Endothelial cell of umbilical vein (primary cell): ENCODE data around the gene NTSR1. TPM values are rescaled to one million over a fixed set of nuclear protein-coding genes. Genes with fewer than 3 reads are reported as not detected.

Experiments used
- BruUV-seq: library from RNA; stranded (reverse); fragments of 400-500 nt; replicated peaks from 2 replicates; lab custom pipeline; 2021; lab: Mats Ljungman, UMichigan
- CTCF ChIA-PET: fragments of 300-600, 350-600 bp; sonication (Branson Sonifier 250); formaldehyde crosslinking; loops from one replicate; lab custom pipeline; 2021; ENCODE audit warnings: antibody characterized with exemption, inconsistent platforms; lab: Charles Lee
- POLR2A ChIA-PET: fragments of 300-600, 350-600 bp; sonication (Branson Sonifier 250); formaldehyde crosslinking; loops from one replicate; lab custom pipeline; 2021; ENCODE audit warnings: antibody characterized with exemption, inconsistent platforms; lab: Charles Lee
- DNase-seq: peaks from one replicate; pipeline ENCODE4 v3.0.0-alpha.2; 2011; ENCODE audit warnings: low read depth, low spot score
- FAIRE-seq: peaks from 2 replicates; lab custom pipeline; 2011; peaks lifted over from hg19 to GRCh38; lab: Jason Lieb, UNC
- H2AFZ ChIP-seq: 2 replicates; pipeline ENCODE4 v1.6.0; 2012; ENCODE audit warnings: low read depth, low read length, control low read depth, inconsistent platforms
- H3K27ac ChIP-seq: 2 replicates; pipeline ENCODE4 v1.5.1; 2011; ENCODE audit warnings: low read depth, mild to moderate bottlenecking, control low read depth, low read length, moderate library complexity; ENCODE audit not compliant: insufficient read depth
- H3K27me3 ChIP-seq, 2 experiments: 2 replicates each; pipeline versions ENCODE4 v1.6.0 to v1.6.1; 2011; ENCODE audit warnings: low read length in 2 of 2, mixed read lengths in 1 of 2; ENCODE audit not compliant: control insufficient read depth in 2 of 2, insufficient read depth in 2 of 2
- H3K36me3 ChIP-seq, 2 experiments: 2 replicates in 1 of 2; 3 replicates in 1 of 2; pipeline ENCODE4 v1.5.1; 2011; ENCODE audit warnings: low read length in 2 of 2, mild to moderate bottlenecking in 1 of 2, moderate library complexity in 1 of 2; ENCODE audit not compliant: control insufficient read depth in 2 of 2, insufficient read depth in 2 of 2; ENCODE audit errors: extremely low read depth in 1 of 2
- H3K4me1 ChIP-seq: 3 replicates; pipeline ENCODE4 v1.5.1; 2011; ENCODE audit warnings: mild to moderate bottlenecking, low read length; ENCODE audit not compliant: control insufficient read depth, insufficient read depth; ENCODE audit errors: extremely low read depth
- H3K4me2 ChIP-seq: 2 replicates; pipeline ENCODE4 v1.6.1; 2011; ENCODE audit warnings: low read length, control low read depth, mixed read lengths; ENCODE audit not compliant: insufficient read depth
- H3K4me3 ChIP-seq, 3 experiments: fragments of 200-600 bp in 1 of 3; sonication (generic), shearing (Covaris generic) in 1 of 3; replicated peaks in 1 of 3; 2 replicates each; pipeline ENCODE4 v1.5.1; 2011 to 2016; ENCODE audit warnings: control low read depth in 3 of 3, low read length in 3 of 3, mild to moderate bottlenecking in 2 of 3, inconsistent platforms in 1 of 3, low read depth in 1 of 3, moderate library complexity in 1 of 3; ENCODE audit not compliant: insufficient read depth in 1 of 3
- H3K79me2 ChIP-seq: 2 replicates; pipeline ENCODE4 v1.6.0; 2012; ENCODE audit warnings: low read length, inconsistent platforms; ENCODE audit not compliant: control insufficient read depth, insufficient read depth
- H3K9ac ChIP-seq: replicated peaks from 2 replicates; pipeline ENCODE3; 2011; ENCODE audit warnings: low read length, control low read depth; ENCODE audit not compliant: insufficient read depth; ENCODE audit errors: extremely low read depth
- H3K9me1 ChIP-seq: replicated peaks from 3 replicates; pipeline ENCODE4 v1.6.0; 2011; ENCODE audit warnings: mild to moderate bottlenecking, low read length; ENCODE audit not compliant: control insufficient read depth, insufficient read depth; ENCODE audit errors: extremely low read depth
- H3K9me3 ChIP-seq: replicated peaks from 2 replicates; pipeline ENCODE4 v1.5.1; 2012; ENCODE audit warnings: low read length, inconsistent platforms; ENCODE audit not compliant: control insufficient read depth, insufficient read depth
- H4K20me1 ChIP-seq: replicated peaks from 2 replicates; pipeline ENCODE3; 2011; ENCODE audit warnings: mild to moderate bottlenecking, low read length; ENCODE audit not compliant: control insufficient read depth, insufficient read depth; ENCODE audit errors: extremely low read depth
- EZH2 ChIP-seq: IDR thresholded peaks from 2 replicates; pipeline ENCODE4 v1.6.1; 2012; ENCODE audit warnings: borderline replicate concordance, low read depth, mild to moderate bottlenecking, moderate library complexity, low read length, inconsistent platforms; ENCODE audit not compliant: severe bottlenecking
- FOS ChIP-seq: IDR thresholded peaks from 2 replicates; pipeline ENCODE4 v1.6.1; 2011; ENCODE audit warnings: mild to moderate bottlenecking, low read length, moderate library complexity, borderline replicate concordance; ENCODE audit not compliant: insufficient read depth
- GATA2 ChIP-seq: IDR thresholded peaks from 2 replicates; pipeline ENCODE4 v1.7.0; 2011; ENCODE audit warnings: low read depth, mild to moderate bottlenecking, moderate library complexity, mixed read lengths, low read length; ENCODE audit not compliant: insufficient read length, insufficient read depth
- JUN ChIP-seq: IDR thresholded peaks from 2 replicates; pipeline ENCODE4 v1.6.1; 2011; ENCODE audit warnings: borderline replicate concordance, low read depth; ENCODE audit not compliant: insufficient read length, insufficient read depth
- MYC ChIP-seq: IDR thresholded peaks from one replicate; pipeline ENCODE4 v1.6.1; 2011; ENCODE audit warnings: mild to moderate bottlenecking, low read depth, low read length
- POLR2A ChIP-seq: IDR thresholded peaks from 2 replicates; pipeline ENCODE4 v1.6.1; 2012; ENCODE audit warnings: low read depth, mild to moderate bottlenecking, control low read depth, low read length
- dilution Hi-C: fragments of 300-500 bp; cut with MboI; formaldehyde crosslinking; loops from one replicate; pipeline ENCODE4 v1.15.0; 2019; ENCODE audit warnings: low sequenced_read_pairs; ENCODE audit not compliant: extremely low pct_ligation_motif_present
- intact Hi-C: fragments of 100-400 bp; cut with micrococcal nuclease; formaldehyde crosslinking; loops from one replicate; pipeline ENCODE4 v1.10.0; 2022
- polyA plus RNA-seq, 4 experiments: library from polyadenylated mRNA; depleted of rRNA in 3 of 4; stranded (reverse) in 3 of 4; unstranded in 1 of 4; fragments of >200 nt; gene quantifications; 2 replicates each; pipeline versions ENCODE4 v1.2.1 to v1.2.3, GENCODE V29; 2011 to 2012; ENCODE audit warnings: missing spikeins in 1 of 4
- total RNA-seq: library from RNA; stranded (reverse); gene quantifications from 2 replicates; pipeline ENCODE4 v1.2.3, GENCODE V29; 2021
- TF ChIP-seq, protein P1 (sequence below), 2 donors: IDR thresholded peaks; 1 replicate in 1 of 2; 2 replicates in 1 of 2; pipeline ENCODE4 v1.5.1; 2011; ENCODE audit warnings: low read length in 2 of 2, mild to moderate bottlenecking in 2 of 2, moderate library complexity in 2 of 2, control low read depth in 1 of 2, inconsistent platforms in 1 of 2, low read depth in 1 of 2; ENCODE audit not compliant: insufficient read depth in 1 of 2; ENCODE audit errors: extremely low read depth in 1 of 2
- TF ChIP-seq, protein P2 (sequence below): IDR thresholded peaks from 2 replicates; pipeline ENCODE4 v1.6.1; 2011; ENCODE audit not compliant: insufficient read depth, insufficient read length

NTSR1 gene
- total and polyA plus RNA-seq, 2 donors (not counting 3 experiments of a cell fraction or from before 2014, with no cell fraction given) = 0.14 to 2.1 TPM

DNA sequence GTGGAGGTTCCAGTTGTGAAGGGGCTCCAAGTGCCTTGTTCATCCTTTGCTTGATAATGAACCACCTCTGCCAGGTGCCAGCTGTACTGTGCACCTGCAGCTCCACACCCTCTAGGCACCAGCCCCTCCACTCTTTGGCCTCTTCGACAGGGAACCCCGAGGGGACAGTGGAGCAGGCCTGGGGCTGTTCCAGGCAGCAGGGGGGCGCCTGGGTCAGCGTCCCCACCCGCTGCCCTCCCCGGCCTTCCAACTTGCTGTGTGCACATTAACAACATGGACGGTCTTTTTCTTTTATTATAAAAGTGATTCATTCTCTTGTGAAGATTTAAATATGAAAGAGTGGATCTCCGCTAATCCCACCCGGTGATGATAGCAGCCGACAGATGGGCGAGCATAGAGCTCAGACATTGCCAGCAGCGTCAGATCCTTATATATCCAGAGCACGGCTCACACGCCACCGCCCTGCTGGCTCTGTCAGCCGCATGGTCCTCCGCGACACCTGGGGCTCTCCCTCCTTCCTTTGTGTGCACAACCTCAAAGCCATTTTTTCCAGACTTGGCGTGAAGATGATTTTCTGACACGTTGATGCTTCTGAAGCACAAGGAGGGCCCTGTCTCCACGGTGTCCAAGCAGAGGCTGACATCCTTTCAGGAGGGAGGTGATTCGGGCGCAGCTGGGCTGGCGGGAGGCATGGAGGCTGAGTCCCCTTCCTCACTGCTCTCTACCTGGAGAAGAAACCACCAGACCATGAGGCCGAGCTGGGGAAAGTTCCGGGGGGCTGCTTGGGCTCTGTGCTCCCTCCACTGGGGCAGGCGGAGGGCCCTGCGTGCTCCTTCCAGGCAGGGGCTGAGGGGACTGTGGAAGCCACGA lies 65.4 kb downstream of the NTSR1 start:
- dilution Hi-C loops (no loop called here), intact Hi-C loops (loop anchor here (1.0 kb wide), 1 partner anchor 34 kb away; no protein-coding TSS in a partner anchor)
- Histone ChIP-seq H3K36me3 (no peaks in the 10 kb centered on the region), H3K79me2 (no peaks in the 10 kb centered on the region), H3K9me3 (no peaks in the 10 kb centered on the region), H3K9me1 (no peaks in the 10 kb centered on the region), H3K4me1 (peaks cover 11% of the 10 kb centered on the region), H2AFZ (no peak overlapping the region), H3K27ac (no peak overlapping the region), H3K9ac (no peak overlapping the region), H4K20me1 (no peaks in the 10 kb centered on the region), H3K4me2 (no peak overlapping the region), H3K27me3 (no peaks in the 10 kb centered on the region), H3K4me3 (no peak overlapping the region)
- FAIRE-seq = no peak
- TF ChIP-seq GATA2 = no peak
- no peak for TF ChIP-seq MYC
- no peak for TF ChIP-seq POLR2A
- no peak for TF ChIP-seq FOS
- TF ChIP-seq EZH2 = no peak
- TF ChIP-seq JUN = no peak
- TF ChIP-seq, protein P1, sequence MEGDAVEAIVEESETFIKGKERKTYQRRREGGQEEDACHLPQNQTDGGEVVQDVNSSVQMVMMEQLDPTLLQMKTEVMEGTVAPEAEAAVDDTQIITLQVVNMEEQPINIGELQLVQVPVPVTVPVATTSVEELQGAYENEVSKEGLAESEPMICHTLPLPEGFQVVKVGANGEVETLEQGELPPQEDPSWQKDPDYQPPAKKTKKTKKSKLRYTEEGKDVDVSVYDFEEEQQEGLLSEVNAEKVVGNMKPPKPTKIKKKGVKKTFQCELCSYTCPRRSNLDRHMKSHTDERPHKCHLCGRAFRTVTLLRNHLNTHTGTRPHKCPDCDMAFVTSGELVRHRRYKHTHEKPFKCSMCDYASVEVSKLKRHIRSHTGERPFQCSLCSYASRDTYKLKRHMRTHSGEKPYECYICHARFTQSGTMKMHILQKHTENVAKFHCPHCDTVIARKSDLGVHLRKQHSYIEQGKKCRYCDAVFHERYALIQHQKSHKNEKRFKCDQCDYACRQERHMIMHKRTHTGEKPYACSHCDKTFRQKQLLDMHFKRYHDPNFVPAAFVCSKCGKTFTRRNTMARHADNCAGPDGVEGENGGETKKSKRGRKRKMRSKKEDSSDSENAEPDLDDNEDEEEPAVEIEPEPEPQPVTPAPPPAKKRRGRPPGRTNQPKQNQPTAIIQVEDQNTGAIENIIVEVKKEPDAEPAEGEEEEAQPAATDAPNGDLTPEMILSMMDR (IDR thresholded peaks at IDR 0.05; ENCODE audit: extremely low read depth in 1 of 2, insufficient read depth in 1 of 2, low read depth in 1 of 2, low read length in 2 of 2) = no peak
- TF ChIP-seq, protein P2, sequence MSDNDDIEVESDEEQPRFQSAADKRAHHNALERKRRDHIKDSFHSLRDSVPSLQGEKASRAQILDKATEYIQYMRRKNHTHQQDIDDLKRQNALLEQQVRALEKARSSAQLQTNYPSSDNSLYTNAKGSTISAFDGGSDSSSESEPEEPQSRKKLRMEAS = no peak
- DNase-seq = no peak
- BruUV-seq = no TSS peak
- CTCF ChIA-PET = interaction anchor here (1.0 to 1.8 kb wide), 5 partner anchors 8 to 67 kb away, joined by 3 to 7 read pairs (median 5); no protein-coding TSS in a partner anchor
- POLR2A ChIA-PET = no interaction called here
